Measurements from ENCODE around the gene TNS1.

Gene TNS1

DNA sequence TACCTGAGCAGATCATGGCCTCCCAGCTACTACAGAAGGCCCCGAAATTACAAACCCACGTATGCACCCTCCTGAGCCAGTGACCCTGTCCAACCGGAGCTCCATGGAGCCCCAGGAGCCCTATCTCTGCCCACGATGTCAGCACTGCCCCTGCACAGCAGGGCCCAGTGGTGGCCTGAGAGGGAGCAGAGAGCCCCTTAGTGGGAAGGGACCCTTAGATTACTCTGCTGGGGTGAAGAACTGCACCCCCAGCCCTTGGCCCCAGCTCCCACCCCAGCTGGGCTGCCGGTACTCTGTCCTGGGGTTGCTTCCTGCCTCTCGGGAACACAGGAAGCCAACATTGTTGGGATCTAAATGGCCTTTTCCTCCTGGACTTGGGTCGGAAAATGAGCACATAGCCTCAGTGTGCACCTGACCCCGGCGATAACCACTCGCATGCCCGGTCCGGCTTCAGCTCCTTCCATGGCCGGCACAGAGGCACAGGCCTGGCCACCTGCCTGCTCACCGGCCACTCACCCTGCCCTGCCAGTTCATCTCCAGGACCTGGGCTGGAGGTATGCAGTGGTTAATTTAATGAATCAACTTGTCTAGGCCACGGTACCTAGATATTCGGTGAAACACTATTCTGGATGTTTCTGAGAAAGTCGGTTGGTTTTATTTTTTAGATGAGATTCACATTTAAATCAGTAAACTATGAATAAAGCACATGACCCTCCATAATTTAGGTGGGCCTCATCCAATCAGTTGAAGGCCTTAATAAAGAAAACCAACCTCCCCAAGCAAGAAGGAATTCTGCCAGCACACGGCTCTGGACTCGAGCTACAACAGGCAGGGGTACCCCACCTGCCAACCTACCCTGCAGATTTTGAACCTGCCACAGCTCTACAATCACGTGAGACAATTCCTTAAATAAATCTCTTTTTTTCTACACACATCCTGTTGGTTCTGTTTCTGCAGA is 19.2 kb downstream of the TNS1 start:
- no peak overlapping the region for H3K4me2 ChIP-seq (ENCODE audit: low read depth, low read length, poor library complexity, severe bottlenecking)
- H4K20me1 ChIP-seq (ENCODE audit: insufficient read depth, low read length, poor library complexity, severe bottlenecking): no peaks in the 10 kb centered on the region
- no peaks in the 10 kb centered on the region for H3K36me3 ChIP-seq (ENCODE audit: insufficient read depth, low read length)
- H3K9ac ChIP-seq (ENCODE audit: low read depth, low read length, poor library complexity, severe bottlenecking): no peak overlapping the region
- no peaks in the 10 kb centered on the region for H3K4me1 ChIP-seq (ENCODE audit: insufficient read depth, low read length, poor library complexity, severe bottlenecking)
- H3K79me2 ChIP-seq (ENCODE audit: insufficient read depth, low read length): no peaks in the 10 kb centered on the region
- no peak overlapping the region for H2AFZ ChIP-seq (ENCODE audit: low read length)
- no peak overlapping the region for H3K4me3 ChIP-seq (ENCODE audit: low read length, poor library complexity, severe bottlenecking)
- H3K9me2 ChIP-seq (replicated peaks; ENCODE audit: low read depth, low read length): no peaks in the 10 kb centered on the region
- no peak for TF ChIP-seq EZH2phosphoT487 (IDR thresholded peaks at IDR 0.05; ENCODE audit: borderline replicate concordance)
- TF ChIP-seq, protein P1, sequence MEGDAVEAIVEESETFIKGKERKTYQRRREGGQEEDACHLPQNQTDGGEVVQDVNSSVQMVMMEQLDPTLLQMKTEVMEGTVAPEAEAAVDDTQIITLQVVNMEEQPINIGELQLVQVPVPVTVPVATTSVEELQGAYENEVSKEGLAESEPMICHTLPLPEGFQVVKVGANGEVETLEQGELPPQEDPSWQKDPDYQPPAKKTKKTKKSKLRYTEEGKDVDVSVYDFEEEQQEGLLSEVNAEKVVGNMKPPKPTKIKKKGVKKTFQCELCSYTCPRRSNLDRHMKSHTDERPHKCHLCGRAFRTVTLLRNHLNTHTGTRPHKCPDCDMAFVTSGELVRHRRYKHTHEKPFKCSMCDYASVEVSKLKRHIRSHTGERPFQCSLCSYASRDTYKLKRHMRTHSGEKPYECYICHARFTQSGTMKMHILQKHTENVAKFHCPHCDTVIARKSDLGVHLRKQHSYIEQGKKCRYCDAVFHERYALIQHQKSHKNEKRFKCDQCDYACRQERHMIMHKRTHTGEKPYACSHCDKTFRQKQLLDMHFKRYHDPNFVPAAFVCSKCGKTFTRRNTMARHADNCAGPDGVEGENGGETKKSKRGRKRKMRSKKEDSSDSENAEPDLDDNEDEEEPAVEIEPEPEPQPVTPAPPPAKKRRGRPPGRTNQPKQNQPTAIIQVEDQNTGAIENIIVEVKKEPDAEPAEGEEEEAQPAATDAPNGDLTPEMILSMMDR (conservative IDR thresholded peaks at IDR 0.05; ENCODE audit: low read length): no peak
- H3F3A ChIP-seq (ENCODE audit: low read depth): no peaks in the 10 kb centered on the region
- H3K9me3 ChIP-seq (ENCODE audit: insufficient read depth, low read depth, low read length): no peaks in the 10 kb centered on the region
- H3K27me3 ChIP-seq (ENCODE audit: insufficient read depth, low read length, poor library complexity, severe bottlenecking): no peaks in the 10 kb centered on the region

DNA sequence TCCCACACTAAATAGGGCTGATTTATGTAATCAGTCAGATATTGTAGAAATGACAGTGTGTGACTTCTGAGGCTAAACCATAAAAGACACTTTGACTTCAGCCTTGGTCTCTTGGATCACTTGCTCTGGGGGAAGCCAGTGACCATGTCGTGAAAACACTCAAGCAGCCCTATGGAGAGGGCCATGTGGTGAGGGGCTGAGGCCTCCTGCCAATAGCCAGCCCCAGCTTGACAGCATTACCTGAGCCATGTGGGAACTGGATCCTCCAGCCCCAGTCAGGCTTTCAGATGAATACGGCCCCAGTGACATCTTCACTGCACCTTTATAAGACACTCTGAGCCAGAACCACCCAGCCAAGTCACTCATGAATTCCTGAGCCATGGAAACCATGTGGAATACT is 20.8 kb downstream of the TNS1 start:
- Histone ChIP-seq H3K4me1 (ENCODE audit: insufficient read depth, low read length, poor library complexity, severe bottlenecking) (no peaks in the 10 kb centered on the region), H4K20me1 (ENCODE audit: insufficient read depth, low read length, poor library complexity, severe bottlenecking) (no peaks in the 10 kb centered on the region), H3K36me3 (ENCODE audit: insufficient read depth, low read length) (no peaks in the 10 kb centered on the region), H3K9me2 (replicated peaks; ENCODE audit: low read depth, low read length) (no peaks in the 10 kb centered on the region), H3K79me2 (ENCODE audit: insufficient read depth, low read length) (no peaks in the 10 kb centered on the region), H3F3A (ENCODE audit: low read depth) (no peaks in the 10 kb centered on the region), H2AFZ (ENCODE audit: low read length) (no peak overlapping the region), H3K9ac (ENCODE audit: low read depth, low read length, poor library complexity, severe bottlenecking) (no peak overlapping the region), H3K4me2 (ENCODE audit: low read depth, low read length, poor library complexity, severe bottlenecking) (no peak overlapping the region), H3K9me3 (ENCODE audit: insufficient read depth, low read depth, low read length) (no peaks in the 10 kb centered on the region), H3K27me3 (ENCODE audit: insufficient read depth, low read length, poor library complexity, severe bottlenecking) (no peaks in the 10 kb centered on the region), H3K4me3 (ENCODE audit: low read length, poor library complexity, severe bottlenecking) (no peak overlapping the region)
- TF ChIP-seq, protein P1 (conservative IDR thresholded peaks at IDR 0.05; ENCODE audit: low read length): no peak
- no peak for TF ChIP-seq EZH2phosphoT487 (IDR thresholded peaks at IDR 0.05; ENCODE audit: borderline replicate concordance)

DNA sequence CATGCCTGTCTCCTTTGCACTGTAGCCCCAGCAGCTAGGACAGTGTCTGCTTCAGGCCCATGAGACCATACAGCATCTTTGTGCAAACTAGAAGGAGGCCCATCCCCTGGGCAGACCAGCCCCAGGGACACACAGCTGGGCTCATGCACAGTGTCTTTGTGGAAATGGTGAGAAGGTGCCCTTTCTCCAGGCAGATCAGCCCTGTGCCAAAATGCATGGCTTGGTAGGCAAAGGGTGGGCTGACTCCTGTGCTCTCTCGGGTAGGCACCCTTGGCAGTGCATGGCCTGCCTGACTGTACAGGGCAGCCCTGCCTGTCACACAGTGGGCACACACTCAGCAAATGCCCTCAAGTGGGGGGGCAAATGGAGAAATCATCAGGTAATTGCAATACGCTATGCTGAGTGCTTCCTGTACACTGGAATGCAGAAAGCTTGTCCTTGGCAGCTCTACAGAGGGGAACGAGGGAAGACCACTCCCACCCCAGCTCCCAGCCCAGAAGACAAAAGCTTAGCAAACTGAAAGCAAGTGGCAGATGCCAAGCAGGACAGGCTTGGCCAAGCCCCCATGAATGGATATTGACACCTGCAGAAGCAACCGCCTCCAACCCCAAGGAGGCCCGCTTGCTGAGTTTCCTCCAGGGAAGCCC is 21.6 kb downstream of the TNS1 start:
- H3K4me2 ChIP-seq (ENCODE audit: low read depth, low read length, poor library complexity, severe bottlenecking): no peak overlapping the region
- no peak overlapping the region for H2AFZ ChIP-seq (ENCODE audit: low read length)
- H3K9me3 ChIP-seq (ENCODE audit: insufficient read depth, low read depth, low read length): no peaks in the 10 kb centered on the region
- no peaks in the 10 kb centered on the region for H3K9me2 ChIP-seq (replicated peaks; ENCODE audit: low read depth, low read length)
- no peaks in the 10 kb centered on the region for H3K4me1 ChIP-seq (ENCODE audit: insufficient read depth, low read length, poor library complexity, severe bottlenecking)
- no peaks in the 10 kb centered on the region for H3K27me3 ChIP-seq (ENCODE audit: insufficient read depth, low read length, poor library complexity, severe bottlenecking)
- H3F3A ChIP-seq (ENCODE audit: low read depth): no peaks in the 10 kb centered on the region
- no peak for TF ChIP-seq EZH2phosphoT487 (IDR thresholded peaks at IDR 0.05; ENCODE audit: borderline replicate concordance)
- TF ChIP-seq, protein P1 (conservative IDR thresholded peaks at IDR 0.05; ENCODE audit: low read length): no peak
- H3K36me3 ChIP-seq (ENCODE audit: insufficient read depth, low read length): no peaks in the 10 kb centered on the region
- no peak overlapping the region for H3K4me3 ChIP-seq (ENCODE audit: low read length, poor library complexity, severe bottlenecking)
- no peaks in the 10 kb centered on the region for H4K20me1 ChIP-seq (ENCODE audit: insufficient read depth, low read length, poor library complexity, severe bottlenecking)
- H3K79me2 ChIP-seq (ENCODE audit: insufficient read depth, low read length): no peaks in the 10 kb centered on the region
- H3K9ac ChIP-seq (ENCODE audit: low read depth, low read length, poor library complexity, severe bottlenecking): no peak overlapping the region

Data from Loucy (cell line).